GM12878 (cell line): ENCODE results near the gene IMMP2L.

Experiments used
- CBX3 ChIP-seq: fragments of 200-600 bp; sonication (generic); IDR thresholded peaks from 2 replicates; pipeline ENCODE4 v1.6.1; 2016; ENCODE audit warnings: low read depth, borderline replicate concordance
- YY1 ChIP-seq: IDR thresholded peaks from 2 replicates; pipeline ENCODE4 v1.6.1; 2011; ENCODE audit warnings: low read depth, mild to moderate bottlenecking, low read length

- no peak for TF ChIP-seq YY1
- no peak for TF ChIP-seq CBX3
Observed at GRCh38 chr7:111108000-111108399, 454.3 kb downstream of the IMMP2L start.
